Activated T-cell treated with anti-CD3 and anti-CD28 coated beads for 48 hours (primary cell): ENCODE data around the gene ZNF236.
"Not testable (repeated sequence)": the region's sequence is repeated elsewhere in the genome, so short reads cannot be mapped to it uniquely, and the experiment has no call there.

Experiments
- DNase-seq: peaks from one replicate; pipeline ENCODE4 v3.0.0-alpha.2; 2020; ENCODE audit warnings: low read depth

Gene ZNF236

DNA sequence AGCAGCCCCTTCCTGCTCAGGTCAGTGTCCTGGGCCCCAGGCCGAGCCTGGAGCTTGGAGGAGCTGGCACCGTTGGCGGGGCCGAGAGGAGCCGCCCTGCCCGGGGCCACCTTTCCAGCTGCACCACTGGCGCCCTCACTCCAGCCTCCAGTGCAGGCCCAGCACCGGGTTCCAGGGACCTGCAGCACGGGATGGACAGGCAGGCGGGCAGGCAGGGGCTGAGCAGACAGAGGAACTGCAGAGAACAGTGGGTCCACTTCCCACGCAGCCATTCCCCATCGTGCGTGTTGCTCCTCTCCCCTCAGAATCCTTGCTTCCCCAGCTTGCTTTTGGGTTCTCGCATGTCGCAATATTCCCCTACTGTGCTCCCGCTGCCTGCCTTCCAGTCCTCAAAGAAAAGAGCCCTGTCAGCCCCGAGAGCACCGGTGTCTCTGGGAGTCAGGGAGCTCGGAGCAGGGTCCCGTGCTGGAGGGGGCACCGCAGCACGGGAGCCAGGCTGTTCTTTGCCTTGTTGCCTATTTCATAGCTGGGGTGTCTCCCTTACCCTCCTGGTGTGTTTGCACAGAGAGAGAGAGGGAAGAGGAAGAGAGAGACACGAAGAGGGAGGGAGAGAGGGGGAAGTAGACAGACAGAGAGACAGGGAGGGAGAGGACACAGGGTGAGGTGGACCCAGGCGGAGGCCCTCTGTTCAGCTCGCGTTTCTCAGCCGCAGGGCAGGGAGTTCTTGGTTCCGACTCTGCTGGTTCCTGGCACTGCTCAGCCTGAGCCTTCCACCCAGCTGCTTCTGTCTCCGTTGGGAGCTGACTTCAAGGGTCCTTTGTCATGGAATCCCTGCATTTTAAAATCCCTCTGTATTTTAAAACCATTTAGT lies 184.2 kb downstream of the ZNF236 start:
- no peak for DNase-seq

DNA sequence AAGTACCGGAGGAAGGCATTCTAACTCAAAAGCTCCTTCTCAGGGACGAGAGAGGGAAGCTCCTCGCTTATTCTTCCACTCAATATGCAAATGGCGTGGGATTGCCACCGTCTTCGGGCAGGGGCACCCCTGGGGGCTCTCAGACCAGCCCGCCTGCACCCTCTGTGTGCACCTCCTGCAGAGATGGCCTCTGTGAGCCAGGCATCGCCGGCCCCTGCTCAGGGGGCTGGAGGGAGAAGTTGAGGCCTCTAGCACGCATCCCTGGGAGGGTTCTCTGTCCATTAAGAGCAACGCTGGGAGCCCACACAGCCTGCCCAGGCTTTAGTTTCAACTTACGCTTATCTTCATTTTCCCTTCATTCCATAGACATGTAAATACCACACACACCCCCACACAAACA lies 184.9 kb downstream of the ZNF236 start:
- no peak for DNase-seq

DNA sequence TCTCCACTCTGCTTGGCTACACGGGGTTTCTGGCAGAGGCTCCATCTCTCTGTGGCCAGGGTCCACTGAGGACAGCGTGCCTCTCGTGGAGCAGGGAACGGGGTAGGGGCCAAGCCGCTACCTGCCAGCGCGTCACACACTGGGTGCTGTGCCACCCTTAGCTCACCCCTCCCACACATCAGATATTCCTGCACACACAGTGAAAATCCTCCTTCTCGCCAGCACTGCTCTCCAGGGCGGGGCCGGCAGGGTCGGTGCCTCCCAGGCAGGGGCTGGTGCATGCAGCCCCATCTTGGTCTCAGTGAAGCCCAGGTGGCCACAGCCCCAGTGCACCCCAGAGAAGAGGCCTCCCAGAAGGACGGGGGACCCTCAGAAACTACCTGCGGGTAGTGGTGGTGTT lies 185.6 kb downstream of the ZNF236 start:
- DNase-seq, result no peak

DNA sequence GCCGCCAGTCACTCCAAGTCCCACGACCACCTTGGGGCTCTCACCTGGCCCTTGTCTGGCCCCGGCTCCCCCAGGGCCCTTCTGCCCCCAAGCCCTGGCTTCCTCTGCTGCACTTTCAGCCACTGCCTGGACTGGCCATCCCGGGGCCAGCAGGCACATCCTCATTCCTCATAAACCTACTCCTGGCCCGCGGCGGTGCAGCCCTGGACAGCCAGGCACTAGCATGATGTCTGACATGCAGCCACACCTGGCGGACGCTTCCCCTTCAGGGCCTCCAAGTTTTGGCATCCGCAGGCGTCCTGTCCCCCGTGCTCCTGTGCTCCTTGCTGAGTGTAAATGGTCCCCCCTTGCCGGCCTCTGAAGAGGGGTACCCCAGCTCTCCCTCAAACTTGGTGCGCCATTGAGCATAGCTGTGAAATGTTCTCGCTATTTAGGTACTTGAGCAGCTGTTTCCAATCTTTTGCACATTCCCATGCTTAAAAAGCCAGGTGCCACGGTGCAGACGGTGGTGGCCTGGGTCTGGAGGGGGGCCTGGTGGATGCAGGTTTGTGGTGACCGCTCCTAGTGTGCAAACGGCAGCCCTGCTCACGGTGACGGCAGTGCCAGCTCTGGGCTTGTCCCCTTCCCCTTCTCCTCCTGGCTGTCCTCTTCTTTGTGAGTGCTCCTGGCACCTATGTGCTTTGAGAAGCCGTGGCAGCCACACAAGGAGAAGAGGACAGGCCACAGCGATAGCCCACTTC lies 186.4 kb downstream of the ZNF236 start:
- DNase-seq, result no peak

DNA sequence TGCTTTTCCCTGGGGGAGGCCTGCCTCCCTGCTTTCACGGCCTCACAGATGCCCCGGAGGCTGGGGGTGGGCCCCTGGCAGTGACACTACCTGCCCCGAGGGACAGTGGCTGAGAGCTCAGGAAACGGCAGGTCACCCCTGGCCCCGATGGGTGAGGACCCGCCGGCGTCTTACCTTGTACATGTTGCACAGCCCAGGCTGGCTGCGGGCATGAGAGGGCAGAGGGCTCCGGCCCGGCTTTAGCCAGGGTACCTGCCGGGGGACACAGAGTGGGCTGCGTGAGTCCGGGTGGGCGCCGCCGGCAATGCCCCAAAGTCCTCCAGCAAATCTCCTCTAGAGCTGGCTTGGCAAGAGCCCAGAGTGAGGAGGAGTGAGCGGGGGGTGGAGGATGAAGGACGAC lies 187.3 kb downstream of the ZNF236 start:
- DNase-seq, result no peak

DNA sequence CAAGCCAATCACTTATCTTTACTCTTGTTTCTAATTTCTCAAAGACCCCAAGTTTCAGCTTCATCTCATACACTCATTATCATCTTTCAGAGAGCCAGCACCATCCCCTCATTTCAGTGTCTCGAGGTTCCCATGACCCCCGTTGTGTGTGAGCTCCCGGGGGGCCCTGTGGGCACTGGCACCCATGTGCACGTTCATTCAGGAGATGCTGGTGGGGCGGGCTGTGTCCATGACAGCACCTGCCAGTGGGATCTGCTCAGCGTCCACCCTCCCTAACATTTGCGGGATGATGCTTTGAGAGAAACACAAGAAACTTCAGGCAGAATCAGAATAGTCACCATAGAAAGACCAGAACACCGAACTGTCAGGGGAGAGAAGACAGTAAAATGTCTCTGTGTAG lies 189.8 kb downstream of the ZNF236 start:
- DNase-seq, result no peak

DNA sequence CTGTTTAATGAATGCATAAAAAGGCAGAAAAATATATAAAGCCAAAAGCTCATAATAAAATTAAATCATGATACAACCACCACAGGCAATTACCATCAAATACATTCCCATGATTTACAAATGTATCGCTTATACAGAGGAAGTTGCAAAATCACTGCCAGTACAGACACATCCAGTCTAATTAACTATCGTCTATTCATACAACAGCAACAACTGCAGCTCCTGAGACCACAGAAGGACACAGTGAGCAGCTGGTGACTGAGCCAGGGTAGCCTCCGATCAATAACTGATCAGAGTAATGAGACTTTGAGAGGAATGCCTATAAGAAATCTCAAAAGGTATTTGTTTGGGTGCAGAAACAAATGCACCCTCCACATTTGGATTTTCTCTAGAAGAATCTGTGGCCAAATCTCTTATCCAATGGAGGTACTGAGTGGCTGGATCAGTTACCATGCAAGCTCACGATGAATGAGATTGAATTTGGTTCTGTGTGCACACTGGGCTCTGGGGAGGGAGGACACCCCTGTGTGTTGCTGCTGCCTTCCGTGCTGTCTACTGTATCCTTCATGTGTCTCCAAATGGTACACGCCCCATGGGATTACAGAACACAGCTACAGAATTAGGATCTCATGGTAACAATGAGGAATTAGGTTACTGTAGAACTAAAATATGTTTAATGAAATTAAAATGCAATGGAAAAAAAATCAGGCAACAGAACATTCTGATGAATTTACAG lies 190.6 kb downstream of the ZNF236 start:
- no peak for DNase-seq

DNA sequence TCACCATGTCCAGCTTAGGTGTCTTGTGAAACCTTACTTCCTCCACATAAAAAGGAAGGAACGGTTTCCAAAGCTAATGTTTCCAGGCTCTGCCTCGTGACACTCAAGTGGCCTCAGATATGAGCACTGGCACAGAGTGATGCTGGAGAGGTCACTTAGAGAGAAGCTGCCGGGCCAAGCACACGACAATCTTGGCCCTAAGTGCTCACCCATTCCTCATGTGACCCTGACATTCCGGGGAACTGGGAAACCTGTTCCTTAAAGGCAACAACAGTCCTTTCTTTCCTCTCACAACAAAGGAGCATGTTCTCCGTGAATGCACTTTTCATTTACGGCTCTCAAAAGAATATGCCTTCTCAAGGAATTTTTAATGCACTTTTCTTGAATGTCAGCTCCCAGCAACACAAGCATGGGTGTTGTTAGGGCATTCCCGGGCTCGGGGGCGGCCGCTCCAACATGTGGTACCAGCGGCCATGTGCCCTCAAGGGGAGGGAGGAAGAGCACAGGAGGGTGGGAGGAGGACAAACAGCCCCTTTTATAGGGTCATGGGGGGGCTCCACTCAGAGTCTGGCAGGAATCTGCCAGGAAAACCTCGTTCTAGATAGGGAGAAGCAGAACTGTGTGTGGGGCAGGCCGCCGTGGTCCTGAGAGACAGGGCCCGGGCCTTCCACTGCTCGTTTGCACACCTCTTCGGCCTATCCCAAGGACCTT lies 191.6 kb downstream of the ZNF236 start:
- no peak for DNase-seq

DNA sequence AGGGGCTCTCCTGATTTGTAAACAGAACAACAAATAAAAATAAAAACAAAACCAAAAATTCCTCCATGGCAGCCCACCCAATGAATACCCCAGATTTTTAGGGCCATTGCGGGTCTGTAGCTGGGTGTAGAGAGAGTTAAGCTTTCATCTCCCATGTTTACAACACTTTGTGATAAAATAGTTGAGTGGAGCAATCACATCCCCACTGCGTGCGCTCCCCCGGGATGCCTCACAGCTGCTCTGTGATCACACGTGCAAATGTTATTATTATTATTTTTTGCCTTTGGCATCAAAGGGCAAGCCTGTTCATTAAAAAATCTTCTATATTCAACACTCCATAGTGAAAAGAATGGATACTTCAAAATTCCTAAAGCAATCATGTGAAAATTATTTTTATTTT lies 192.2 kb downstream of the ZNF236 start:
- no peak for DNase-seq

DNA sequence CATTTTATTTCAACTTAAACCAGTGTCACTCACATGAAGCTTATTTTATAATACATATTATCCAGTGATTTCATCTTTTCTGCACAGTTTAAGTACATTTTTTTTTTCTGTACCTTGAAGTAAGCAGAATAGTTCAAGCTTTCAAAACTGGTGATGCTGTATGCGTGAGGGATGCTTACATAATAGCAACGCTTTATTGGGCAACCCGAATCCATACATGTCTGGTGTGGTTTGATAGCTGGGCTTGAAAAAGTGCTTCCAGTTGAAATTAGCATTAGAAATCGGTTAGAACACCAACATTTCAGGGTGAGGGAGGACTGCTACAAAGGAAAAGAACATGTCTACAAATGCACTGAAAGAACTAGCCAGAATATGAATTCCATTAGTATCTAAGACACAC lies 192.8 kb downstream of the ZNF236 start:
- DNase-seq, result no peak

DNA sequence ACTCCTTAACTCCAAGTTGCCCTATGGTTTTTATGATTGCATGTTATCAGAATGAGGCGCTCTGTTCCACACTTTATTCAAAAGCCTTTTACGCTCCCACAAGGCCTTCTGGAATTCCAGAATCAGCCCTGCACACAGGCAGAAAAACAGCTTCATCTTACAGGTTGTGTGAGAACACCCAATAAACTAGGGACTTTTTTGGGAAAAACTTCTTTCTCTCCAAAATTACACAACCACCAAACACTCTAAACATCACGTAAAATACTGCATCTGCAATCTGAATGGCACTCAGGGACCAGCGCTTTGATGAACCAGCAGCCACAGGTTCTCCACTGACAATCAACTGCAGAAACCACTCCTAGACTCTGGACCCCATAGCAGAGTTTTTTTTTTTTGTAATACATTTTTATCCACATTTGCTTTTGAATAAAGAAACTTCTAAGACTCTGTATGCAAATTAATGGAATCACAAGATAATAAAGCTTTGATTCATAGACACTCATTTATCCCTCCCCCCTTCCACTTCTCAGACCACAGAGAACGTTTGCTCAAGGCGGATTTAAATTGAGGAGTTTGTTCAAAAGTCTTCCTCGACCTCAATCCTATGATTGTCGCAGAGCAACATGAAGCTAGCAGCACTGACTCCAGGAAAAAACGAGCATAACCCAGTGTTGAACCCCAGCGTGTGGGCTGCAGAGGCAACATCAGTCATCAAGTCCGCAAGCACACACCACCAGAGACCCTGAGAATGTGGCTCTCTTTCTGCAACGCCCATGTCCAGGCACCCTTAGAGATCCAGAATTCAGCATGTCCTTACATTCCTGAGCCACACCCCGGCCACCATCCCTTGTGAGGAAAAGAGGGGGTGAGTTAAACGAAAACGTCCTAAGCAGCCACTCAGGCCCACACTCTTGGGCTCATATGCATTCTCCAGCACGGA lies 193.7 kb downstream of the ZNF236 start:
- DNase-seq, result no peak

DNA sequence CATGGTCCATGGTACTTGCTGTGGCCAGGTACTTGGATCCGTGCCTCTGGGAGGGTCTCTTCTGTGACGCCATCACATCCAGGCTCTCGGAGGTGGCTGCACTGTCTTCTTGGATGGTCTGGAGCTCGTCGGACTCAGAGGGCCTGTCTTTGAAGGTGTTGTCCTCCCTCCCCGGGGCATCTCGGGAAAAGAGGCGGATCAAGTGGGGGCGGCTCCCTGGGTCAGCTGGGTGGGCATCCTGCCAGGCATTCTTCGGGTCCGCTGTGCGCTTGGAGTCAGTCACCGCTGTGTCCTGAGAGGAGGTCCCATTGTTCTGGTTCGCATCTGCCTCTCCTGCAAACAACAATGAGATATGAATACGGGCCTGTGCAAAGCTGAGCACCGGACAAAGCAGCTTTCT lies 194.6 kb downstream of the ZNF236 start:
- DNase-seq, result no peak

DNA sequence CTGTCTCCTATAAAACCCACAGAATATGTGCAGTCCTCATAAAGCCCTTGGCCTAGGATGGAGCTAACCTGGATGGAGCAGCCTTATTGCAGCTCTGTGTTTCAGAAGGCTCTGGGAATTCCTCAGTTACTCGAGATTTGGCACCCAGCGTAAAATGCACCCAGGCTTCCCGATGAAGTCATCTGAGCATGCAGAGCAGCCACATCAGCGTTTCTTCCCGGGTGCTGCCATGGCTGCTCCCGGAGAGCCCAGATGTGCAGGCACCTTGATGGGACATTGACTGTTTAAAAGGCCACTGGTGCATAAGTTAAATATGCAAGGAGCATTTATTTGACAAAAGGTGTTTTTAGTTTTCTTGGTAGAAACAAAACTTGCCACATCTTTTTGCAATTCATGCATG lies 195.0 kb downstream of the ZNF236 start:
- no peak for DNase-seq

DNA sequence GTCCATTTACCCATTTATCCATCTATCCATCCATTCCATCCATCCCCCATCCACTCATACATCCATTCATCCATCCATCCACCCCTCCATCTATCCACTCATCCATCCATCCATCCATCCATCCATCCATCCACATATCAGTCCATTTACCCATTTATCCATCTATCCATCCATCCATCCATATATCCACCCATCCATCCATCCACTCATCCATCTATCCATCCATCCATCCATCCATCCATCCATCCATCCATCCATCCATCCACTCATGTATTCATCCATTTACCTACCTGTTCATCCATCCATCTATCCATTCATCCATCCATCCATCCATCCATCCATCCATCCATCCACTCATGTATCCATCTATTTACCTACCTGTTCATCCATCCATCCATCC lies 196.3 kb downstream of the ZNF236 start:
- DNase-seq, result not testable (repeated sequence)

DNA sequence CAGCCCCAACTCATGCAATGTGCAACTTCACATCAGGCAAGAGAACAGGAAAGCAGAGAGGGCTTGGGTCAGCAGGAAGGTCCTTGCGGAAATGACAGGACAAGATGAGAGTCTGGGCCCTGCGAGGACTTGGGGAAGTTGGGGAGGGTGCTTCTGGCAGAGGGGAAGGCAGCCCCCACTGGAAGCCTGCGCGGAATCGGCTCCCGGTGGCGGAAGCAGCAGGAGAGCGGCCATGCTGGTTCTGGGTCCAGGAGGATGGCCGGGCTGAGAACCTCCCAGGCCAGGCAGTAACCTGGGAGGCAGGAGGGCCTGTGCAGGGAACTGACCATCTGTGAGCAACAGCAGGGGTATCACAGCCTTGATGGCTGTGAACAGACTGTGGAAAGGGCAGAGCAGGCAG lies 197.3 kb downstream of the ZNF236 start:
- DNase-seq, result no peak
